Common myeloid progenitor, CD34-positive (primary cell): ENCODE results near the gene STIM1.

Experiments
- CTCF ChIA-PET: fragments of 350-600 bp; sonication (Branson Sonifier 250); formaldehyde crosslinking; loops from one replicate; lab custom pipeline; 2021; ENCODE audit warnings: antibody characterized with exemption; lab: Charles Lee
- POLR2A ChIA-PET: fragments of 350-600 bp; sonication (Branson Sonifier 250); formaldehyde crosslinking; loops from one replicate; lab custom pipeline; 2021; ENCODE audit warnings: antibody characterized with exemption; lab: Charles Lee
- DNase-seq, 3 donors: peaks; one replicate each; pipeline versions ENCODE4 v3.0.0 to v3.0.0-alpha.2; 2013
- H3K27ac ChIP-seq, 2 experiments: 1 replicate in 1 of 2; 2 replicates in 1 of 2; pipeline ENCODE4 v1.7.0; 2013; ENCODE audit warnings: inconsistent platforms in 2 of 2, low read length in 2 of 2, mild to moderate bottlenecking in 2 of 2, low read depth in 1 of 2, moderate library complexity in 1 of 2; ENCODE audit not compliant: severe bottlenecking in 2 of 2, insufficient read depth in 1 of 2, poor library complexity in 1 of 2
- H3K27me3 ChIP-seq, 5 experiments: replicated peaks in 2 of 5; 1 replicate in 3 of 5; 2 replicates in 2 of 5; pipeline versions ENCODE4 v1.6.1 to v1.7.0; 2013; ENCODE audit warnings: low read length in 4 of 5, mild to moderate bottlenecking in 2 of 5, moderate library complexity in 2 of 5, inconsistent platforms in 1 of 5; ENCODE audit not compliant: insufficient read depth in 5 of 5, control insufficient read depth in 4 of 5
- H3K36me3 ChIP-seq, 4 experiments: 1 replicate in 2 of 4; 2 replicates in 2 of 4; pipeline versions ENCODE4 v1.6.1 to v1.7.0; 2013; ENCODE audit warnings: low read length in 3 of 4, control low read depth in 1 of 4, mild to moderate bottlenecking in 1 of 4; ENCODE audit not compliant: control insufficient read depth in 4 of 4, insufficient read depth in 4 of 4
- H3K4me1 ChIP-seq, 4 experiments: 1 replicate in 3 of 4; 2 replicates in 1 of 4; pipeline versions ENCODE4 v1.6.1 to v1.7.1; 2013; ENCODE audit warnings: low read length in 3 of 4, mild to moderate bottlenecking in 3 of 4, control low read depth in 1 of 4, inconsistent platforms in 1 of 4, moderate library complexity in 1 of 4; ENCODE audit not compliant: control insufficient read depth in 4 of 4, insufficient read depth in 4 of 4; ENCODE audit errors: control extremely low read depth in 1 of 4
- H3K4me3 ChIP-seq, 7 experiments: 1 replicate in 4 of 7; 2 replicates in 3 of 7; pipeline versions ENCODE4 v1.5.1 to v1.7.0; 2013; ENCODE audit warnings: mild to moderate bottlenecking in 7 of 7, low read length in 6 of 7, moderate library complexity in 6 of 7, inconsistent platforms in 2 of 7, low read depth in 2 of 7, control low read depth in 1 of 7; ENCODE audit not compliant: insufficient read depth in 4 of 7, control insufficient read depth in 1 of 7; ENCODE audit errors: extremely low read depth in 1 of 7
- H3K9me3 ChIP-seq, 5 experiments: 1 replicate in 4 of 5; 2 replicates in 1 of 5; pipeline versions ENCODE4 v1.6.1 to v1.7.1; 2013; ENCODE audit warnings: low read length in 4 of 5, mild to moderate bottlenecking in 2 of 5, inconsistent platforms in 1 of 5, low read depth in 1 of 5, moderate library complexity in 1 of 5; ENCODE audit not compliant: control insufficient read depth in 4 of 5, insufficient read depth in 2 of 5; ENCODE audit errors: control extremely low read depth in 1 of 5
- WGBS: methylation state at CpG from one replicate; pipeline ENCODE4 v1.1.5; 2013; ENCODE audit not compliant: insufficient coverage; 5-methylcytosine and 5-hydroxymethylcytosine counted together

STIM1 gene

DNA sequence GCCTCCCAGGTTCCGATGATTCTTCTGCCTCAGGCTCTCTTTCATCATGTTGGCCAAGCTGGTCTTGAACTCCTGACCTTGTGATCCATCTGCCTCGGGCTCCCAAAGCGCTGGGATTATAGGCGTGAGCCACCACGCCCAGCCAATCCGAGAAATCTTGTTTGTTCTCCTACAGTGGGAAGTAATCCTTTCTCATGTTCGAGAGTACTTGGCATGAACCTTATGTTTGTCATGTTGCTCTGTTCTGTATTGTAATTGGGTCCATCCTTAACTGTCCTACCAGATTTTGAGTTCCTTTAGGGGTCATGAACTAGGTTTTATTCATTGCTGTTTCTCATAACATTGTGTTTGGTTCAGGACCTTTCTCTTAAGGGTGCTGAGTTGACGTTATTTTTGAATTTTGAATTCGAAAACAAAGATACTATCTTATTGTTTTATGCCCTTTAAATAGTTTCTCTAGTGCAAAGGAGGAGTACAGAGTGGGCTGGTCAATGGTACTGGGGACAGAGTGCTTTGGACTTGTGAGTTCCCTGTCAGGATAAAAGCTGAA lies 125.7 kb downstream of the STIM1 start:
- H3K4me3 ChIP-seq, result no peak overlapping the region
- no peaks in the 10 kb centered on the region for H3K36me3 ChIP-seq
- ChIA-PET CTCF (interaction anchor here (1.4 to 4.0 kb wide), 4 partner anchors 37 to 131 kb away, joined by 7 to 23 read pairs (median 14); partner anchors contain the start of gene STIM1), POLR2A (no interaction called here)
- no peak for DNase-seq
- H3K4me1 ChIP-seq, result peaks cover 0 to 31% (median 24%) of the 10 kb centered on the region in 4 experiments
- 97% methylated on average over 7 of the region's 9 CpGs for WGBS
- no peak overlapping the region for H3K27ac ChIP-seq
- H3K27me3 ChIP-seq, result no peaks in the 10 kb centered on the region
- H3K9me3 ChIP-seq, result no peaks in the 10 kb centered on the region

DNA sequence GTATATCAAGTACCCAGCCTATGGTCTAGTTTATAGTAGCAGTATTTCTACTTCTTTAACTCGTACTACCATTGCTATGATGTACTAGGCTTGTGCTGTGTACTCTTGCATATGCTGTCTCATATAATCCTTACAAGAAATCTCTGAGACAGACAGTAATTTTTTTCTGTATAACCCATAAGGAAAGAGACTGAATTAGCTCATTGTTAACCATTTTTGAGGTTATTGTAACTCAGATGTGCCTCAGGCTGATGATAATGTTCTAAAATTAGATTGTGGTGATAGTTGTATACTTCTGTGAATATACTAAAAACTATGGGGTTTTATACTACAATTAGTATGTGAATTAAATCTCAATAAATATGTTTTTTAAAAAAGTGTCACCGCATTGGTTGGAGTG lies 127.0 kb downstream of the STIM1 start:
- no peaks in the 10 kb centered on the region for H3K27me3 ChIP-seq
- H3K27ac ChIP-seq, result no peak overlapping the region
- no peak for DNase-seq
- peaks cover 0 to 31% (median 24%) of the 10 kb centered on the region in 4 experiments for H3K4me1 ChIP-seq
- no CpG with 5 or more reads among the region's 2 CpGs for WGBS
- POLR2A ChIA-PET, result no interaction called here
- H3K4me3 ChIP-seq, result no peak overlapping the region
- peaks cover 0 to 3% (median 0%) of the 10 kb centered on the region in 4 experiments for H3K36me3 ChIP-seq
- CTCF ChIA-PET, result interaction anchor here (1.0 to 7.8 kb wide), 6 partner anchors 23 to 132 kb away, joined by 4 to 112 read pairs (median 20); partner anchors contain the start of gene STIM1
- no peaks in the 10 kb centered on the region for H3K9me3 ChIP-seq

DNA sequence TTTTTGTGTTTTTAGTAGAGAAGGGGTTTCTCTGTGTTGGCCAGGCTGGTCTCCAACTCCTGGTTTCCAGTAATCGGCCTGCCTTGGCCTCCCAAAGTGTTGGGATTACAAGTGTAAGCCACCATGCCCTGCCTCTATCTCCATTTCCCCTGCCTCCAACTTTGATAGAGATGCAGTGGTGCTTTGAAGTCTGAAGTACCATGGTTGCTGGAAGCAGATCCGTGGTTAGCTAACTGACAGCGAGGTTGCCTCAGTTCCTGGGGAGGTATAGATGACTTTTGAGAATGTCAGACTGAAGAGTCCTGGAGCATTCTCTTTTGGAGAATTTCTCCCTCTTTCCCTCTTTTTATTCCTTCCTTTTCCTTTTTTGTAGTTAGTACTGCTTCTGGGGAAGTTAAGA lies 127.6 kb downstream of the STIM1 start:
- DNase-seq, result no peak
- Histone ChIP-seq H3K9me3 (no peaks in the 10 kb centered on the region), H3K4me1 (peaks cover 0 to 31% (median 24%) of the 10 kb centered on the region in 4 experiments), H3K36me3 (peaks cover 0 to 3% (median 0%) of the 10 kb centered on the region in 4 experiments), H3K4me3 (no peak overlapping the region), H3K27me3 (no peaks in the 10 kb centered on the region), H3K27ac (no peak overlapping the region)
- no CpG with 5 or more reads among the region's 3 CpGs for WGBS
- POLR2A ChIA-PET, result no interaction called here
- CTCF ChIA-PET, result interaction anchor here (2.0 to 7.8 kb wide), 6 partner anchors 10 to 132 kb away, joined by 4 to 112 read pairs (median 22); partner anchors contain the start of gene STIM1

DNA sequence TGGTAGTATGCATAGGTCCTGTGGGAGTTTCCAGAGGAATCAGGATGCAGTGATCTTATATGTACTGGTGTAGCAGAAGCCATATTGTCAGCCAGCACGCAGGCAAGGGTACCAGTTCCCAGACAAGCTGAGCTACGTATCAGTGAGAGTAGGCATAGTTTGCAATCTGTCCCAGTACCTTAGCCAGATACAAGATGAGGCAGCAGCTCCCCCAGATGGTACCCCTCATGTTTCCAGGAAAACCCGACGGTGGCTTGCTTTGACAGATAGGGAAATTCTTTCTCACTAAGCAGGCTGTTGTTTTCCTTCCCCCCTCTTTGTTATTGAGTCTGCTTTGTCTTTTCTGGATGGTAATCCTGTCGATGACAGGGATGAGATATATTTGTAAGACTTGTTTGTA lies 129.4 kb downstream of the STIM1 start:
- Histone ChIP-seq H3K36me3 (peaks cover 0 to 3% (median 1%) of the 10 kb centered on the region in 4 experiments), H3K27me3 (no peaks in the 10 kb centered on the region), H3K4me1 (peaks cover 0 to 31% (median 24%) of the 10 kb centered on the region in 4 experiments), H3K9me3 (no peaks in the 10 kb centered on the region), H3K27ac (no peak overlapping the region), H3K4me3 (peak overlapping the region in 1 of 7 experiments; percentile 6)
- WGBS, result 7% methylated on average over 4 of the region's 5 CpGs
- CTCF ChIA-PET, result interaction anchor here (0.6 to 7.8 kb wide), 25 partner anchors 9 to 175 kb away, joined by 3 to 112 read pairs (median 4); partner anchors contain the start of genes RHOG and STIM1
- DNase-seq, result peak; percentile 76 to 82 (median 78)
- POLR2A ChIA-PET, result interaction anchor here (1.0 to 1.4 kb wide), 3 partner anchors 130 to 136 kb away, joined by 3 to 5 read pairs (median 5); no protein-coding TSS in a partner anchor

DNA sequence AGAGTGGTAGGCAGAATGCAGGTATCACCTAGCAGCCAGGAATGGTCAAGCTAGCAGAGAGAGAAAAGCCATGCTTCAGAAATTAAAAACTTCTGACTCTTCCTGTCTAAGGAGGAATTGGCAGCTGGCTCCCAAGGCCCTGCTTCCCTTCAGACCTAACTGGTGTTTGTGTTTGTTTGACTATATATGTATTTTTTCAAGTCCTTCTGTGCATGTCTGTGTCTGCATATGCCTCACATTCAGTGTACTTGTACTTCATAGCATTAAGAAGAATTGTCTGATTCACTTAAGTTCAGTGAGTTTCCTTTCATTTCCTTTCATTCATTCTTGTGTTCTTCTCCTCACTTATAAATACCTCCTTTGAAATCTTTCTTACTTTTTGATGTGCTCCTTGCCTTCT lies 130.2 kb downstream of the STIM1 start:
- no peaks in the 10 kb centered on the region for H3K9me3 ChIP-seq
- H3K36me3 ChIP-seq, result peaks cover 0 to 4% (median 1%) of the 10 kb centered on the region in 4 experiments
- no peak overlapping the region for H3K27ac ChIP-seq
- no peak overlapping the region for H3K4me3 ChIP-seq
- CTCF ChIA-PET, result interaction anchor here (1.5 to 7.8 kb wide), 8 partner anchors 11 to 142 kb away, joined by 3 to 112 read pairs (median 12); partner anchors contain the start of gene STIM1
- DNase-seq, result no peak
- H3K4me1 ChIP-seq, result peaks cover 0 to 31% (median 24%) of the 10 kb centered on the region in 4 experiments
- POLR2A ChIA-PET, result no interaction called here
- no peaks in the 10 kb centered on the region for H3K27me3 ChIP-seq

DNA sequence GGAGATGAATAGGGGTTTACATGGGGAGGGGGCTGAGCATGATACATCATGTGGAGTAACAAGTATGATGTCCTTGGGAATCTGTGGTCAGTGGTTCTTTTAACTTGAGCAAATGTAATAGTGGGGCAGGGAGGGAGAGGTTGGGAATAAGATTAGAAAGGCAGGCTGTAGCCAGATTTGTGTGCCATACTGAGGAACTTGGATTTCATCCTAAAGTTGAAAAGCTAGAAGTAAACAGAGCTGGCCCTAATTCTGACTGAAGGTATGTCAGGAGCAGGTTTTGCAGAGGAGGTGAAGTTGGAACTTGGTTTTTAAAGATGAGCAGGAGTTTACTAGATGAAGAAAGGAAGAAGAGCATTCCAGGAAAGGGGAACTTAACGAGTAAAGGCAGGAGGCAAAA lies 130.8 kb downstream of the STIM1 start:
- WGBS, result 86% methylated on average over 1 of the region's 1 CpG

More for the DNA sequence above, 130.8 kb downstream of the STIM1 start:
- peaks cover 0 to 4% (median 1%) of the 10 kb centered on the region in 4 experiments for H3K36me3 ChIP-seq
- no peak overlapping the region for H3K27ac ChIP-seq
- ChIA-PET POLR2A (no interaction called here), CTCF (interaction anchor here (1.3 to 7.8 kb wide), 5 partner anchors 13 to 145 kb away, joined by 4 to 112 read pairs (median 16); partner anchors contain the start of gene STIM1)
- H3K4me1 ChIP-seq, result peaks cover 0 to 31% (median 24%) of the 10 kb centered on the region in 4 experiments
- DNase-seq, result no peak
- no peaks in the 10 kb centered on the region for H3K27me3 ChIP-seq
- H3K4me3 ChIP-seq, result no peak overlapping the region
- no peaks in the 10 kb centered on the region for H3K9me3 ChIP-seq
